Inflammatory macrophage treated with lipopolysaccharide for 4 hours (primary cell): ENCODE measurements around the gene MYL5.
"Not testable (repeated sequence)": the region's sequence is repeated elsewhere in the genome, so short reads cannot be mapped to it uniquely, and the experiment has no call there.

Experiments
- DNase-seq: peaks from one replicate; pipeline ENCODE4 v3.0.0-alpha.2; 2020

MYL5 gene

DNA sequence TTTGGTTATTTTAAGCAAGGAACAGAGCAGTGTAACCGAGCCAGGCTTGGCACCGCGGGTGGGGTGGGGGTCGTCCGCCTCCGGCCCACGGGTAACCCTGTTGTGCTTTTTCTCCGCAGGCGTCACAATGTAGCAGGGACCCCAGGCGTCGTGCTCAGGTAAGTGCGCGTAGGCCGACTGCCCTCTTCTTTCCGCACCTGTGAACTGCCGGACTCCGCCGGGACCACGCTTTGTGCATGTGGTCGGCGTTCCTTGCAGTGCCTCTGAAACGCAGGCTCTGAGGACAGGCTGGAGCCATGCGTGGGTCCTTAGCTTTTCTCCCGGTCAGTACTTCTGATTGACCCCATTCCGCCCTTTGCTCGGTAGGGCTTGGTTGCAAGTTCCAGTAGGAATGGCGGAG is 56.2 kb downstream of the MYL5 start:
- no peak for DNase-seq

DNA sequence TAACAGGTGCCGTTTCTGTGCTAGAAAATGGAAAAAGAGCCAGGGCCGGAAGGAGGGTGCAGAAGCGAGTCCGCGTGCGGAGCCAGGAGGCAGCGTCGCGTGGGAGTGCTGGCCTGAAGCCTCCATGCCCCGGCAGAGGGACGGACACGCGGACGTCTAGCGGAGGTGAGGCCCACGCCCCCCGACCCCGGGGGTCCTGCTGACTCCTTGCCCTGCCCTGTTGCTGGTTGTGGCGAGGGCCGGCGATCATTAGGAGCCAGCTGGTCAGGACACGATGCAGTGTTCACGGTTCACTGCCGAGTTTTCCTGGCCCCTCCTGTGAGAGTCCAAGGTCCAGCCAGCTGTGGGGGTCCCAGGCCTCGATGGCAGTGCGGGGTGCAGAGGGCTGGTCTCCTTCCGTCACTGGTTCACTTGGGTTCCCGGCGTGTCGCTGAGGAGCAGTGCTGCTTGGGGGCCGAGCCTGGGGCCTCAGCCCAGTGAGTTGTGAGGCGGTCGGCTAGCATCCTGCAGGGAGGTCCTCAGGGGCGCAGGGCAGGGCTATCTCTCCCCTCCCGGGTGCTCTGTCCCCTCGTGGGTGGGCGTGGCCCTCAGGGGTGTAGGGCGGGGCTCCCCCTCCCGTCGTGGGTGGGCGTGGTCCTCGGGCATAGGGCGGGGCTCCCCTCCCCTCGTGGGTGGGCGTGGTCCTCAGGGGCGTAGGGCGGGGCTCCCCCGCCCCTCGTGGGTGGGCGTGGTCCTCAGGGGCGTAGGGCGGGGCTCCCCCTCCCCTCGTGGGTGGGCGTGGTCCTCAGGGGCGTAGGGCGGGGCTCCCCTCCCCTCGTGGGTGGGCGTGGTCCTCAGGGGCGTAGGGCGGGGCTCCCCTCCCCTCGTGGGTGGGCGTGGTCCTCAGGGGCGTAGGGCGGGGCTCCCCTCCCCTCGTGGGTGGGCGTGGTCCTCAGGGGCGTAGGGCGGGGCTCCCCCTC is 56.9 kb downstream of the MYL5 start:
- not testable (repeated sequence) for DNase-seq
